WI38 (cell line): ENCODE results near the gene SLC41A1.

Source experiments
- H3K4me3 ChIP-seq: 2 replicates; pipeline ENCODE4 v1.5.1; 2011; ENCODE audit warnings: low read depth, mild to moderate bottlenecking, control low read depth, low read length
- CTCF ChIP-seq: IDR thresholded peaks from 2 replicates; pipeline ENCODE4 v1.5.1; 2012; ENCODE audit warnings: low read depth, mild to moderate bottlenecking, control low read depth, low read length

SLC41A1 gene

GRCh38 chr1:205805082-205805711 is 7.8 kb downstream of the SLC41A1 start:
- TF ChIP-seq CTCF: no peak

GRCh38 chr1:205804605-205805004 is 8.4 kb downstream of the SLC41A1 start:
- H3K4me3 ChIP-seq: no peak overlapping the region
- no peak for TF ChIP-seq CTCF

More at GRCh38 chr1:205805082-205805711, 7.8 kb downstream of the SLC41A1 start:
- H3K4me3 ChIP-seq: no peak overlapping the region

GRCh38 chr1:205803986-205804385 is 9.0 kb downstream of the SLC41A1 start:
- no peak for TF ChIP-seq CTCF
- no peak overlapping the region for H3K4me3 ChIP-seq

- H3K4me3 ChIP-seq: no peak overlapping the region
- no peak for TF ChIP-seq CTCF
These were observed 10.9 kb downstream of the SLC41A1 start for GRCh38 chr1:205802060-205802459.

- H3K4me3 ChIP-seq: no peak overlapping the region
These were observed 11.9 kb downstream of the SLC41A1 start for GRCh38 chr1:205800981-205801703.

GRCh38 chr1:205800427-205800826 is 12.6 kb downstream of the SLC41A1 start:
- TF ChIP-seq CTCF: no peak

More at GRCh38 chr1:205800981-205801703, 11.9 kb downstream of the SLC41A1 start:
- TF ChIP-seq CTCF: no peak

GRCh38 chr1:205798577-205798976 is 14.4 kb downstream of the SLC41A1 start:
- H3K4me3 ChIP-seq: no peak overlapping the region
- no peak for TF ChIP-seq CTCF

More at GRCh38 chr1:205800427-205800826, 12.6 kb downstream of the SLC41A1 start:
- no peak overlapping the region for H3K4me3 ChIP-seq
